HL-60 (cell line): Measurements from ENCODE around the gene PIK3R3.

Experiments used
- DNase-seq, 2 experiments: peaks; one replicate each; pipeline ENCODE4 v3.0.0-alpha.2; 2010 to 2020; ENCODE audit warnings: low read depth in 1 of 2, low spot score in 1 of 2
- H3K27ac ChIP-seq: fragments of 250-450 bp; sonication (Bioruptor Pico); replicated peaks from 2 replicates; pipeline ENCODE4 v1.5.1; 2020; ENCODE audit warnings: mild to moderate bottlenecking, moderate library complexity
- H3K27me3 ChIP-seq: fragments of 250-450 bp; sonication (Bioruptor Pico); 2 replicates; pipeline ENCODE4 v1.5.1; 2021; ENCODE audit warnings: mild to moderate bottlenecking, moderate library complexity; ENCODE audit not compliant: insufficient read depth, poor library complexity, severe bottlenecking
- H3K4me3 ChIP-seq: replicated peaks from 2 replicates; pipeline ENCODE4 v1.5.1; 2011; ENCODE audit warnings: mild to moderate bottlenecking, control low read depth, low read length; ENCODE audit not compliant: insufficient read depth
- CTCF ChIP-seq: IDR thresholded peaks from one replicate; pipeline ENCODE4 v1.5.1; 2011; ENCODE audit warnings: low read length, control low read depth, inconsistent platforms; ENCODE audit not compliant: insufficient read depth
- GABPA ChIP-seq: IDR thresholded peaks from 2 replicates; pipeline ENCODE4 v1.6.1; 2012; ENCODE audit warnings: low read depth
- POLR2AphosphoS5 ChIP-seq: IDR thresholded peaks from 2 replicates; pipeline ENCODE4 v1.6.1; 2012; ENCODE audit warnings: low read depth
- REST ChIP-seq: IDR thresholded peaks from 2 replicates; pipeline ENCODE4 v1.6.1; 2012; ENCODE audit warnings: low read depth; ENCODE audit not compliant: insufficient replicate concordance
- SPI1 ChIP-seq: IDR thresholded peaks from 2 replicates; pipeline ENCODE4 v1.6.1; 2012; ENCODE audit warnings: low read depth, mild to moderate bottlenecking, borderline replicate concordance

Gene PIK3R3

GRCh38 chr1:46019348-46019747 is 113.1 kb downstream of the PIK3R3 start:
- no peak for TF ChIP-seq SPI1
- no peak for TF ChIP-seq CTCF
- no peak for TF ChIP-seq REST
- TF ChIP-seq GABPA = no peak
- TF ChIP-seq POLR2AphosphoS5 = no peak
- no peak overlapping the region for H3K27ac ChIP-seq
- no peak for DNase-seq
- no peak overlapping the region for H3K4me3 ChIP-seq
- no peaks in the 10 kb centered on the region for H3K27me3 ChIP-seq

- H3K27me3 ChIP-seq = no peaks in the 10 kb centered on the region
- H3K27ac ChIP-seq = no peak overlapping the region
- TF ChIP-seq GABPA = no peak
- no peak for TF ChIP-seq SPI1
- TF ChIP-seq REST = no peak
- TF ChIP-seq CTCF = no peak
- no peak for TF ChIP-seq POLR2AphosphoS5
- H3K4me3 ChIP-seq = no peak overlapping the region
- DNase-seq = peak in 1 of 2 experiments; percentile 54
Measured at GRCh38 chr1:46017876-46018503, 114.4 kb downstream of the PIK3R3 start.

GRCh38 chr1:46013581-46013980 is 118.8 kb downstream of the PIK3R3 start:
- Histone ChIP-seq H3K27me3 (no peaks in the 10 kb centered on the region), H3K4me3 (no peak overlapping the region), H3K27ac (no peak overlapping the region)
- no peak for TF ChIP-seq REST
- TF ChIP-seq POLR2AphosphoS5 = no peak
- no peak for TF ChIP-seq CTCF
- no peak for TF ChIP-seq GABPA
- TF ChIP-seq SPI1 = no peak
- no peak for DNase-seq
